GM19324 (cell line): ENCODE data around the gene ASB1.
A peak's percentile ranks its signal among the peaks of the same experiment; 100 is the strongest.

Experiments used
- ATAC-seq: cut with Tn5 transposase; IDR thresholded peaks from one replicate; pipeline ENCODE4 v1.9.1; 2021; ENCODE audit warnings: mild to moderate bottlenecking, moderate library complexity; ENCODE audit not compliant: unreplicated experiment, low FRiP score

Gene ASB1

GRCh38 chr2:238422285-238422684 lies 4.4 kb upstream of the ASB1 start:
- ATAC-seq: no peak

- ATAC-seq: no peak
Observed at GRCh38 chr2:238422940-238423339, 3.8 kb upstream of the ASB1 start.

- ATAC-seq: no peak
Observed at GRCh38 chr2:238423561-238424312, 3.0 kb upstream of the ASB1 start.

- no peak for ATAC-seq
Observed at GRCh38 chr2:238424313-238424700, 2.4 kb upstream of the ASB1 start.

GRCh38 chr2:238425505-238425978 lies 1.2 kb upstream of the ASB1 start:
- no peak for ATAC-seq

GRCh38 chr2:238425979-238426567 lies 654 bp upstream of the ASB1 start:
- peak; percentile 5 for ATAC-seq

GRCh38 chr2:238427435-238428162 lies 872 bp downstream of the ASB1 start:
- peak; percentile 1 for ATAC-seq

- no peak for ATAC-seq
Observed at GRCh38 chr2:238428866-238429265, 2.1 kb downstream of the ASB1 start.

GRCh38 chr2:238430781-238431180 lies 4.1 kb downstream of the ASB1 start:
- no peak for ATAC-seq

GRCh38 chr2:238431456-238431855 lies 4.7 kb downstream of the ASB1 start:
- no peak for ATAC-seq

- no peak for ATAC-seq
Observed at GRCh38 chr2:238433300-238433915, 6.7 kb downstream of the ASB1 start.

- no peak for ATAC-seq
Observed at GRCh38 chr2:238433941-238434845, 7.5 kb downstream of the ASB1 start.

GRCh38 chr2:238434846-238435751 lies 8.4 kb downstream of the ASB1 start:
- no peak for ATAC-seq

- no peak for ATAC-seq
Observed at GRCh38 chr2:238435752-238436096, 9.0 kb downstream of the ASB1 start.

GRCh38 chr2:238438856-238439849 lies 12.4 kb downstream of the ASB1 start:
- ATAC-seq: no peak

- no peak for ATAC-seq
Observed at GRCh38 chr2:238439917-238440316, 13.2 kb downstream of the ASB1 start.

GRCh38 chr2:238440331-238440730 lies 13.6 kb downstream of the ASB1 start:
- no peak for ATAC-seq

GRCh38 chr2:238440767-238441166 lies 14.0 kb downstream of the ASB1 start:
- no peak for ATAC-seq
